Right kidney (tissue), 1 donor: Measurements from ENCODE around the gene TUBGCP6.

ENCODE experiments used
- DNase-seq: peaks from one replicate; pipeline ENCODE4 v3.0.0-alpha.2; 2016

TUBGCP6 gene

DNA sequence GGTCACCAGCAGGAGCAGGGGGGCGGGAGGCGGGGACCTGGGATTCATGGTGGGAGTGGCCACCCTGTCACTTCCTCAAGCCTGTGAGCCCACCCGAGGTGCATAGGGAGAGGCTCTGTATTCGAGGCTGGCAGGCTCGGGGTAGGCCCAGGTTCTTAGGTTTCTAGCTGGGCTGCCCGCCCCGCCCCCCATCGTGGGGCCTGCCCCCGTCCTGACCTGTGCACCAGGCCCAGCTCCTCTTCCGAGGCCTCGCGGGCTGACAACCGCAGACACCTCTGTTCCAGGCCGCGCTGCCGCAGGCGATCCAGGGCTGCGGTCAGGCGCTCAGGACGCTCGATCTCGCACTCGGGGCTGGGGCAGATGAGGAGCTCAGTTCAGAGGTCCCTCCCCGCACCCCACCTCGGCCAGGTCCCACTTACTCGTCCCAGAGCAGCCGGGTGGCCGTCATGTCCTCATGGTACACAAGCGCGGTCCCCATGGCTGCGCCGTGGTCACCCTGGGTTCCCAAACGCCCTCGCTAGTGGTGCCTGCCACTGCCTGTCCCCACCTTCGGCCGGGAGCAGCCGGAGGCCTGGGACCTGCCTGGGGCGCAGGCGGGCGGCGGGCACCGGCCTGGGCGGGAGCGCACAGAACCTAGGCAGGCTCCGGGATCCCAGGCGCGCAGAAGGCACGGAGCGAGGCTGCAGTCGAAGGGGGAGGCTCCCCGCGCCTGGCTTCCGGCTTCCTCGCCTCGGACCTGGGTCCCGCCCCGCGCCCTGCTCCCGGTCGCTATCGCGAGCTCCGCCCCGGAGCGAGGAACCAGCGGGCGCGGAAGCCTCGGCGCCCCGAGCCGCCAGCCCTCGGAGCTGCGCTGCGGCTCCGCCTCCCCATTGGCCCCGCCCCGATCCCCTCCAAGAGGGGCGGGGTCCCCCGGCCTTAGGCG is 6.0 kb upstream of the TUBGCP6 start, which contains the start of gene HDAC10:
Gene HDAC10, minus strand, starts transcription at position 711 of the 922 bp plus-strand sequence. Its CDS starts 233 bp downstream, at position 478.
- peak; percentile 80 for DNase-seq

DNA sequence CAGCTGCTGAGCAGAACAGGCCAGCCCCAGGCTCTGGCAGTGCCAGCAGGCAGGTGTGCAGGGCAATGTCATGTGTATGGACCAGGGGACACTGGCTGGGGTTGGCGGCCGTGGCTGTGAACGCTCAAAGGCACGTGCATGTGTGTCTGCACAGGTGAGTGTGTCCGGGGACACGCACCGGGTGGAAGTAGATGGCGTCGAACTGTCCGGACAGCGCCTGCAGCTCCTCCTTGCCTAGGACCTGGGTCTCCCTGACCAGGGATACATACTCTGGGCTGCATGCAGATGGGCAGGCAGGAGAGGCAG is 5.4 kb upstream of the TUBGCP6 start:
- no peak for DNase-seq

DNA sequence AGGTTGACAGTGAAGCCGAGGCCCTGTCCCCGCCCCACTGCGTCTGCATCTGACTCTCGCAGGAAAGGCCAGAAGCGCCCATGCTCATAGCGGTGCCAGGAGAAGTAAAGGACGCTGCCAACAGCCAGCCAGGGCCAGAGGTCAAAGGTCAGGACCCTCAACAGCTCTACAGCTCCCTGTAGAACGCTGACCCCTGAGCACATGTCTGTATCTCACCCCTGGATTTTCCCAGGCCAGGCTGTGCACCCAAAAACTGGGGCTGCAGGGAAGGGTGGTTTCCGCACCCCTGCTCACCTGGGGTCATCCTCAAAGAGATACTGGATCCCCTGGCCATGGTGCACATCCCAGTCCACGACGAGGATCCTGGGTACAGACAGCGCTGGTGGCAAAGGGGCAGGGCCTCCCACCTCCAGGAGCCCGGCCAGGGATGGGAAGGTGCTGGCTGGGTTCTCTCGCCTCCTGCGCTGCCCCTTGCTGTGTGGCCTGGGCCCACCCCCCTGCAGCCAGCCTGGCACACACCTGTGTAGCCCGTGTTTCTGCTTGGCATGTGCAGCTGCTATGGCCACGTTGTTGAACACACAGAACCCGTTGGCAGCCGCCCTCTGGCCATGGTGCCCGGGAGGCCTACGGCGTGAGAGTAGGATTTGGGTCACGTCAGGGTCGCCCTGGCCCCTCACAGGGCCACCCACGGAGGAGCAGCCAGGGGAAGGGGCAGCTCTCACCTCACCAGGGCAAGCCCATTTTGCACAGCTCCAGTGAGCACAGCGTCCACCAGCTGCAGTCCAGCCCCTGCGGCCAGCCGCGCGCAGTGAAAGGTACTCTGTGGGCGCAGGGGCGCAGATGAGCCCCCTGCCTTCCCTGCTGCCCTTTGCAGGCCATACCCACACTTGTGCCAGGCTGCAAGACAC is 4.8 kb upstream of the TUBGCP6 start:
- DNase-seq, result no peak

DNA sequence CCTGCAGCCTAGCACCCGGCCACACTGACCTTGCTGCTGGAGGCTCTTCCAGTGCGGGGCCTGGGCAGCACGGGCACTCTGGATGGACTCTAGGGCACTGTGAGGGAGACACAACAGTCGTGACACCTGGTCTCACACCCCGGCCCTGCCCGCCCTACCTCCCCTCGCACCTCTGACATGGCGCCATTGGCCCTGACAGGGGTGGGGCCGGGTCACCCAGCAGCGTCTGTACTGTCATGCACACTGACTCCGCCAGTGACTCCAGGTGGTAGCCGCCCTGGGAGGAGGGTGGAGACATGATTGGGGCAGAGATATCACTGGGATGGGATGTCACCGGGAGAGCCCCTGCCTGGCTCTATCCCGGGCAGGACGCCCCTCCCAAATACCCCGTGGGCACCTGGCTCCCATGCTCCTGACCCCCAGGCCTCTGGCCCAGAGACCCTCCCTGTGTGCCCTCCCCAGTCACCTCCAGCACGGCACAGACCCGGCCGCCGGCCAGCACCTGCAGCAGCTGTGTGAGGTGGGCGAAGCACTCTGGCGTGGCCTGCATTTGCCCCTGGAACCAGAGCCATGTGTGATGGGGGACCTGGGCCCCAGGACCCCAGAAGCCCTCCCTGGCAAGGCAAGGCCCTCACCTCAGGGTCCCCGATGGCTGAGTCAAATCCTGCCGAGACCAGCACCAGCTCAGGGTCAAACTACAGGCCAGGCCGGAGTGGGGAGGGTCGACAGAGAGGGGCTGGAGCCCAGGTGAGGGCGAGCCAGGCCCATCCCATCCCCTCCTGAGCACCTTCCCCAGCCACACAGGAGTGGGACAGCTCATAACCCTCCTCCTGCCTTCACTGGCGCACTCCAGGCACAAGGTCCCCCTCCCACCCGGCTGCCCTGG is 3.6 kb upstream of the TUBGCP6 start:
- DNase-seq, result no peak

DNA sequence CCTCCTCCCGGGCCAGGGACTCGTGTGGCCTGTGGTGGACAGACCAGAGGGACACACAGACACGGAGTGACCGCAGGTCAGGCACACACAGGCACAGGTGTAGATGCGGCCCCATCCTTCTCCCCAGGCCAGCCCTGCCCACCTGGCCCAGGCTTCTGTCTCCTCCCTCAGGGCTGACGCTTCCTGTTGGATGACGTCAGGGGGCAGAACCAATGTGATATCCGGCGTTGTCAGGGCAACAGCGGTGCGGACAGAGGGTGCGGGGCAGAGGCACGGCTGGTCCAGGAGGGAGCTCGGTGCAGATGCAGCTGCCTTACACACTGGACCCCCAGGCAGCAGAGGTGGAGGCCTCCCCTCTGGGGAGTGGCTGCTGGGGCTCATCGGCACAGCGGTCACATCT is 2.9 kb upstream of the TUBGCP6 start:
- DNase-seq, result no peak

DNA sequence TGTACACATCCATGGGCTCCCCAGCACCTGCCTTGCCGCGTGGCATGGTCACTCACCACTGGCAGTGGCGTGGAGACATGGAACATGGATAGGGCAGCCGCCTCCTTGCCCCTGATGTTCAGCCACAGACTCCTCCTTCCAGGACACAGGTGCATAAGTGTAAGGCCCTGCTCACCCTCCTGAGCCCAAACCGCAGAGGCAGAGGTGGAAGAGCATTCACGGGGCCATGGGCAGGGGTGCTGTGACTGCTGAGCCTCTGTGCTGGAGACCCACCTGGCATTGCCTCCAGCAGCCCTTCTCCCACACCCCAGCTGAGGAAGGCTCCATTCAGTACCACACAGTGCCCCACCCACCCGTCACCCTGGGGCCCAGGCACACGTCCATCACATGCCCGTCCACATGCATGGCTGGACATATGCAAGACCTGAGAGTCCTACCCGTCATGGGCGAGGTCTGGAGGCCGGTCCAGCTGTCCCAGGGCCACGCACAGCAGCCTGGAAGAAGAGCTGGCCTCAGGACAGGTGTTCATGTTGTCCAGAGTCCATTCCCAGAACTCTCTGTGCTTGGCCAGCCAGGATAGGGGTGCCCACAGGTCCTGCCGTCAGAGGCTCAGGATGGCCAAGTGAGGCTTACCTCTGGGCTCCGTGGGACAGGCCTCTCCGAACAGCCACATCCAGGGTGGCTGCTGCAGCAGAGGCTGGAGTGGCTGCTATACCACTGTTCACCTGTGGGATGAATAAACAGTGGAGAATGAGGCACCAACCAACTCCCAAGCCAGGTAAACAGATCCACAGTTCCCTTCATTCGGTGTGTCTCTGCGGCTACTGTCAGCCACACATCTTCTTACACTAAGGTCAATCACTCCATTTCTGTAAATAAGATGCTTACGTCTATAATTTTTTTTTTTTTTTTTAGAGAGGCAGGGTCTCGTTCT is 1.7 kb upstream of the TUBGCP6 start:
- no peak for DNase-seq

DNA sequence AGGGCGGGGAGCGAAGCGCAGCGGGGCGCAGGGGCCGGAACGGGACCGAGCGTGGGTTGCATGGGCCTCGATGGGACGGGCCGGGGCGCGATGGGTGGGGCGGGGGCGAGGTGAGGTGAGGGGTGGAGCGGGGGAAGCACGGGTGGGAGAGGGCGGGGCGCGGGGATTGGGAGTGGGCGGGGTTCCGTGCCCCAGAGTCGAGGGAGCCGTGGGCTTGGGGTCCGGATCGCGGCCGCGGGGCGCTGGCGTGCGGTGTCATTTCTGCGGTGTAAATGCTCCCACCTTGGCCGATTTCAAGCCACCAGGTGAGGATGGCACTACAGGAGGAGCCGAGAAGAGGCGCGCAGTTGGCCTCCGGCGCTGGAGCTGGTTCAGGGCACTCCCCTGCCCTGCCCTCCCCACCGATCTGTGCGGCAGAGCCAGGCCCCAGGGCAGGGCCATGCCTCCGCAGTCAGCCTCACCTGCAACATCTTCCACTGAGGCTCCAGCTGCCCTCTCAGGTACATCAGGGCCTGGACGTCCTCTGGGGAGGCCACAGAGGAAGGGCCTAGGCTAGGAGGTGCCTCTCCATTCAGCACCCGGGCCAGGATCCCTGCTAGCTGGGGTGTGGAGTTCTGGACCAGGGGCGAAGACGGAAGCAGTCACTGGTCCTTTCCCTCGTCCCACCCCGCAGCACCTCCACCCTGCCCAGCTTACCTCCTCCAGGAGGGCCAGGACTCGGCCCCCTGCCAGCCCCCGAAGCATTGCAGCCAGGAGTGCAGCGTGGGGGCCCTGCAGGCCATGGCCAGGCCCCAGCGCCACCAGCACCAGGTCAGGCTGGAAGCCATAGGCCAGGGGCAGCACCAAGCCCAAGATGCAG is 620 bp upstream of the TUBGCP6 start:
- no peak for DNase-seq

DNA sequence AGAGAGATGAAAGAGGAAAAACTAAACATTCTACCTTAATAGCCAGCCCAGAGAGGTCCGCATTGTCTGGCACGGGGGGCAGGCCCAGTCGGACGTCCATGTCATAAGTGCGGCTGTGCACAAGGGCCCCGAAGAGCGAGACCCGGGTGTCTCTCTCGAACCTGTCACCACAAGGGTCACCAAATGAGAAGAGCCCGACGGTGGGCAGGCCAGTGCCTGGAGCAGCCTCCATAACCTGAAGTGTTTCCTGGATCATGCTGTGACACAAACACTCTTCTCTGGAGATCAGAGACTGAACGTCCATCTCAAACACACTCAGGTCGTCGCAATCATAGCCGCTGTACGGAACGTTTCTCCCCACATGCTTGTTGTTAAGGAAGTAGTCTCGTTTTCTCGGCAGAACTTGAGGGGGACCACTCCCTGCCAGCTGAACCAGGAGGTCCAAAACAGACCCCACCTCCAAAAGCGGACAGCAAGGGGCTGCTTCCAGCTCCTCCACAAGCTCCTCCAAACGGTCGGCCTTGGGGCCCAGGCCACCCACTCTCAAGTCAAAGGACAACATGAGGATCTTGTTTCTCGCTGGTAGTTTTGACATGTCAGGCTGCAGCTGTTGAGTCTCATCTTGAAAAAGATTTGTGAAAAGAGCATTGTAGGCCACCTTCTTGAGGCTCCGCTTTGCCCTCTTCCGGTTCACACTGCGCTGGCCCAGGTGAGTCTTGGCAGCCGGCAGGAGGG is 971 bp downstream of the TUBGCP6 start:
- DNase-seq, result no peak

DNA sequence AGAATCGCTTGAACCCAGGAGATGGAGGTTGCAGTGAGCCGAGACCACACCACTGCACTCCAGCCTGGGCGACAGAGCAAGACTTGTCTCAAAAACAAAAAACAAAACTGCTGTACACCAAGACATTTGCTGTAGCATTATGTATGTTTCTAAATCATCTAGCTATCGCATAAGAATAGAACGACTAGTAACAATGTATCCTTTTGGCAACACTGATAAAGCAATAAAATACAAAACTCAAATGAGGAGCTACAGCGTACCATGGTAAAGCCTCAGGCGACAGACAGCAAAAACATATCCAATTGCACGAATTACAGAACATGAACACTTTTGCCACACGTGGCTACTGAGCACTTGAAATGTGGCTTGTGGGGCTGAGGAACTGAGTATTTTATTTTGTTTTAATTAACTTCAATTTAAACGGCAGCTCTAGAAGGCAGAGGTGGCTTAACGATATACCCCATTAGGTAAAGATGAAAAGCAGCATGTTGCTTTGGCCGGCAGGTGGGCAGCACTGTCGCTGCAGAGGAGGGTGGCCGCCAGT is 2.3 kb downstream of the TUBGCP6 start:
- no peak for DNase-seq

DNA sequence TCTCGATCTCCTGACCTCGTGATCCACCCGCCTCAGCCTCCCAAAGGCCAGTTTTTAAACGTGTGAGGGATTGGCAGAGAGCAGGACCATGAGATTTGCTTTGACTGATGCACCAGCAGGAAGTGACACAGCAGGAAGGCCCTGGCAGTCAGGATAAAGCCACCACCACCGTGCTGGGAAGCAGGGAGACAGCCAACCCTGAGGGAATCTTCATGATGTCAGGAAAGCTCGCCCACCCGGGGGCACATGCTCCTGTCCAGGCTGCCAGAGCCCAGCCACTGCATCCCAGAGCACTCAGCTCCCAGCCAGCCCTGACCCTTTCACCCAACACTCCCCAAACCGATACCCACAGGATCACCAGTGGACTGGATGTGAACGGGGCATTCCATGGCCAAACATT is 6.1 kb downstream of the TUBGCP6 start:
- DNase-seq, result no peak

DNA sequence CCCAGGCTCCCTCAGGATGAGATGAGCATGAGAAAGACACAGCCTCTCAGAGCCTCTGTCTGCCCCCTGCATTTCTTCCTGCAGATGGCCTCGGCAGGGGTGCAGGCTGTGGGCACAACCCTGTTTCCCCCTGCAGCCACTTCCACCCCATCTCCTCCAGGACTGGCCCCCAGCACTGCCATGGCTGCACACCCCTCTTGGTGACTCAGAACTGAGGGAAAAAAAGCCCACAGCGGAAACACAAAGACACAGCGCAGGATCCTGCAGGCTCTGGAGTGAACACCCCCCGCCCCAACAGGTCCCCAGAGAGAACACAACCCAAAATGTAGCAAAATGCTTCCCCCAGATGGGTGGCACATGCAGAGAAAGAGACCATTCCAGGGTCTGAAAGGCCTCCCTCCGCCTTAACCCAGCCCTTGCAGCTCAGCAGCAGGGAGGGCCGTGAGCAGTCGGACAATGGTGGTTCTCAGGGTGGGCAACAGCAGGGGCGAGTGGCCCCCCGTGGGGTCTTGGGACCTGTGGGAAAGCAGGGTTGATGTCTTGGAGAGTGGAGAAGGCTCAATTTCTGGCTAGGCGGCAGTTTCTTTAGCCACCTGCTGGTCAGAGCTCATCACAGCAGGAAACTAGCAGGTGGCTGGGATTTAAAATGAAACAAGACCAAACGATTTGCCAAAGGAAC is 8.0 kb downstream of the TUBGCP6 start:
- DNase-seq, result no peak

DNA sequence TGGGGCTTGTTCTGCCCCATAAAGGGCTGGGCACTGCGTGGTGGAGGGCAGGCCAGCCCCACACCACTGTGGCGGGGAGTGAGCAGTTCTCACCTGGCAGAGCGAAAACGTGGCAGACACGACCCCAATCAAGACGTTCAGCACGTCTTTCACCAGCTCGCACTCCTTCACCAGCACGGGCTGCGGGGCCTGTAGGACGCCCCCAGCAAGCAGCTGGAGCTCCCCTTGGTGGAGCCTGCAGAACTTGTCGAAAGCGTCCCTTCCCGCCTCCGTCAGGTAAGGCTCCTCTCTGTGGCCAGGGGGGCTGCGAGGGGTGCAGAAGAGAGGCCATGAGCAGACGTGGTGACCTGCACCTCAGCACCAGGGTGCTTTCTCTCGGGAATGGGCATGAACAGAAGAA is 11.6 kb downstream of the TUBGCP6 start:
- DNase-seq, result no peak

DNA sequence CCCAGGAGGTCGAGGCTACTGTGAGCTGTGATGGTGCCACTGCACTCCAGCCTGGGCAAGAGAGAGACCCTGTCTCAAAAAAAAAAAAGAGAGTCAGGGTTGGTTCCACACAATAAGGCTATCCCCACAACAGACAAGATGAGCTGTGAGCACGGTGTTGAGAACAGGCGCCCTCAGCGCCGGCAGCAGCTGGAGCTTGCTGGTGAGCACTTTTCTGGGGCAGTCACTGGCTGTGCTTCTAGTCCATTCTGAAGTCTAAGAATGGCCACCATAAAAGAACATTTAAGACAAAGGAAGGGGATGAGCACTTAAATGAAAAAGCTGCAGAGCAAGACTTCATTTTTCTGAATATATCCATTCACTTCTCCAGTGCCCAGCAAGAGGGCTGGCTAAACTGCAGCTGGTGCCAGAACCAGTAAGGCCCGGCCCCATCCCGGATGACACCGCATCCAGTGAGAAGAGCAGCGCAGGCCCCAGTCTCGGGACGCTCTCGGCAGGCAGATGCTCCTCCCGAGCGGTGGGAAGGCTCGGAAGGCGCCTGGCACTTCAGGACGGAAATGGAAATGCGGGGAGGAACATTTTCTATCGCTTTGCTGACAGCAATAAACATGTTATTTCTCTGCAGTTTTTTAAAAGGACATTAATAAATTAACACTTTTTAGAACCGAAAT is 12.2 kb downstream of the TUBGCP6 start:
- no peak for DNase-seq

DNA sequence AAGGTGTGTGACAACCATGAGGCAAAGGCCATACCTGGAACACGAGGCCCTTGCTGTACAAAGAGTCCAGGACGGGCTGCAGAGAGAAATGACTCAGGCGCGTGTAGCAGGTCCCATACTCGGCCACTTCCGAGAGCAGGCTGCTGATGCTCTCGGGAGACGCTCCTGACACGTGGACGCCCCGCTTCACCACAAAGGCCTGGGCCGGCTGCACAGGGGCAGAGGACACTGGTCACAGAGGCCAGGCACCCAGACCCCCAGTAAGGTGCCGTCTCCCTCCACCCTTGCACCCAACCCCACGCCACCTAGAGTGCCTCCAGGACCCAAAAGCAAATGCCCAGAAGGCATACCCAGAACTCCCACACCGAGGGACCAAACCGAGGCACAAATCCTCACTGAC is 15.5 kb downstream of the TUBGCP6 start:
- no peak for DNase-seq

DNA sequence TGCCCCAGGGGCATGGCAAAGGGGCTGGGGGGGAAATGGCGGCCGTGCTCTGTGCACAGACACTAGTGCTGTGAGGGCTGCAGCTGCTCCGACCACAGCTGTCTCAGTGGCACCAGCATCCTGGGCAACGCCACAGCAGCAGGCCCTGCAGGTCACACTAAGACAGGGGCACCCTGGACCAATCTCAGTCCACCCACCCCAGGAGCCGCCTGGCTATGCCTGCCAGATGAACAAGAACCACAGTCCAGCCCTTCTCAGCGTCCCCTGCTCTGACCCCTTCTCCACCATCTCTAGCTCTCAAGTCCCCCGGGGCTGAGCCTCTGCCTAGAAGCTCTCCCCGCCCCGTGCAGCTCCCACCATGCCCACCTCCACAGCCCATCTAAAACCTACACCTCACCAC is 16.5 kb downstream of the TUBGCP6 start:
- no peak for DNase-seq

DNA sequence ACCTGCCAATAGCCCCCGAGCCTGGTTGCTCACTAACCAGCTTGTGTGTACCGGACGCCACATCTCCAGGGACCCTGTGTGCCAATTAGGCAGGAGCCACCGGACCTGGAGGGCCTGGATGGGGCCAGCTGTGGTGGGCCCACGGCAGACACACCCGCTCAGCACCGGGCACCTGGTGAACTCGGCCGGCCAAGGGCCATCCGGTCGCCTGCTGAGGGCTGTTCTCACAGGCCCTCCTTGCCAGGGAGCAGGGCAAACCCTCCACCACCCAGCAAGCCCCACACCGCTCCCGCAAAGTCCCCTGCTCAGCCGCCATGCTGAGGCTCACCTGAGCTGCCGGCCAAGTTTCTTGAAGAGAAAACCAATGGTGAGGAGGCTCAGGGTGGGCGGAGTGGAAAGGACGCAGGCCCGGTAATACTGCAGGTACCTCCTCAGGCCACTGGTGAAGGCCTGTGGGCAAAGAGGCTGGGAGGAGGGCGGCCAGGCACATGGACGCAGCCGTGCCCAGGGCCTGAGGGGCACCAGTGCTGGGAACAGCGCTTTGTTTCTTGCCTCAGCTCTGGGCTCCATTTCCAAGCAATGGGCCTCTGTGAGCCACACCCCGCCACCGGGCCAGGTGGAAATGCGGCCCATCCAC is 17.1 kb downstream of the TUBGCP6 start:
- no peak for DNase-seq

DNA sequence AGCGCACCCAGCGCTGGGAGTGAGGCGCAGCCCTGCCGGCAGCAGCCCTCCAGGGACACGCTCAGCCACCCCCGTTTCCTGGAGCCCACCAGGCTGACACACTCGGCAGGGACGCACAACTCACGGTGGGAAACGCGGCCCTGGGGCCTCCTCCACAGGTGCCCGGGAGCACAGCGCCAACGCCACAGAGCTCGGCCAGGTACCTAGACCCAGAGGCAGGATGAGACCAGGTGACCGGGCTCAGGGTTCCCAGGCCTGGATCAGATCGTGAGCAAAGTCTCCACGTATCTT is 18.0 kb downstream of the TUBGCP6 start:
- DNase-seq, result no peak
